Measurements from ENCODE around the gene ALDH9A1. TPM values are rescaled to one million over a fixed set of nuclear protein-coding genes. Genes with fewer than 3 reads are reported as not detected.

Gene ALDH9A1
- total and polyA plus RNA-seq, 2 donors (not counting 3 experiments of a cell fraction or from before 2014, with no cell fraction given): 25.5 to 47.4 TPM

DNA sequence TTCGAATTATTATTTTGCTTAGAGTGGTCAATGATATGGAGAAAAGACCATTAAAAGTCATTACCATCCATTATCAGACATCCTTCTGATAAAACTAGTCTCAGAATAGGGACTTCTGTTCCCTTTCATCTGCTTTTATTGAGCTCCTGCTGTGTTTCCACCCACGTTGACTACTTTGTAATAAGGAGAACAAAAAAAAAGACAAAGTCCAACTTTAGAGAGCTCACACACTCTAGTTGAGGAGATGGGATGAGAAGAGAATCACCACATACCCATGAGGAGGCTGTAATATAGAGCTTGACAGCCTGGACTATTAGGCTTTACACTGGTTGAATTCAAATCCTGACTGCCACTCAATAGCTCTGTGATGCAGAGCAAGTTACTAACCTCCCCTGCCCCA lies 27.8 kb upstream of the ALDH9A1 start:
- FAIRE-seq (no peak), DNase-seq (ENCODE audit: low read depth, low spot score) (no peak)
- H3K36me3 ChIP-seq (ENCODE audit: control insufficient read depth in 2 of 2, extremely low read depth in 1 of 2, insufficient read depth in 2 of 2, low read length in 2 of 2): peaks cover 0 to 2% of the 10 kb centered on the region in 2 experiments
- no peaks in the 10 kb centered on the region for H4K20me1 ChIP-seq (replicated peaks; ENCODE audit: control insufficient read depth, extremely low read depth, insufficient read depth, low read length)
- H3K79me2 ChIP-seq (ENCODE audit: control insufficient read depth, insufficient read depth, low read length): no peaks in the 10 kb centered on the region
- intact Hi-C loops (cut with micrococcal nuclease) (no loop called here), dilution Hi-C loops (cut with MboI; ENCODE audit: extremely low pct_ligation_motif_present, low sequenced_read_pairs) (no loop called here)
- ChIA-PET POLR2A (no interaction called here), CTCF (no interaction called here)
- H3K27ac ChIP-seq (ENCODE audit: insufficient read depth, low read depth, low read length): no peak overlapping the region
- TF ChIP-seq, protein P1, sequence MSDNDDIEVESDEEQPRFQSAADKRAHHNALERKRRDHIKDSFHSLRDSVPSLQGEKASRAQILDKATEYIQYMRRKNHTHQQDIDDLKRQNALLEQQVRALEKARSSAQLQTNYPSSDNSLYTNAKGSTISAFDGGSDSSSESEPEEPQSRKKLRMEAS (IDR thresholded peaks at IDR 0.05; ENCODE audit: insufficient read depth, insufficient read length): no peak
- TF ChIP-seq JUN (IDR thresholded peaks at IDR 0.05; ENCODE audit: borderline replicate concordance, insufficient read depth, insufficient read length, low read depth) (no peak), POLR2AphosphoS5 (IDR thresholded peaks at IDR 0.05; ENCODE audit: insufficient read depth, low read depth, low read length) (no peak), FOS (IDR thresholded peaks at IDR 0.05; ENCODE audit: borderline replicate concordance, insufficient read depth, low read length) (no peak), GATA2 (IDR thresholded peaks at IDR 0.05; ENCODE audit: insufficient read depth, insufficient read length, low read depth, low read length) (no peak), MYC (IDR thresholded peaks at IDR 0.05; ENCODE audit: low read depth, low read length) (no peak), EZH2 (IDR thresholded peaks at IDR 0.05; ENCODE audit: borderline replicate concordance, low read depth, low read length, severe bottlenecking) (no peak), POLR2A (IDR thresholded peaks at IDR 0.05; ENCODE audit: low read depth, low read length) (no peak)
- TF ChIP-seq, protein P2, sequence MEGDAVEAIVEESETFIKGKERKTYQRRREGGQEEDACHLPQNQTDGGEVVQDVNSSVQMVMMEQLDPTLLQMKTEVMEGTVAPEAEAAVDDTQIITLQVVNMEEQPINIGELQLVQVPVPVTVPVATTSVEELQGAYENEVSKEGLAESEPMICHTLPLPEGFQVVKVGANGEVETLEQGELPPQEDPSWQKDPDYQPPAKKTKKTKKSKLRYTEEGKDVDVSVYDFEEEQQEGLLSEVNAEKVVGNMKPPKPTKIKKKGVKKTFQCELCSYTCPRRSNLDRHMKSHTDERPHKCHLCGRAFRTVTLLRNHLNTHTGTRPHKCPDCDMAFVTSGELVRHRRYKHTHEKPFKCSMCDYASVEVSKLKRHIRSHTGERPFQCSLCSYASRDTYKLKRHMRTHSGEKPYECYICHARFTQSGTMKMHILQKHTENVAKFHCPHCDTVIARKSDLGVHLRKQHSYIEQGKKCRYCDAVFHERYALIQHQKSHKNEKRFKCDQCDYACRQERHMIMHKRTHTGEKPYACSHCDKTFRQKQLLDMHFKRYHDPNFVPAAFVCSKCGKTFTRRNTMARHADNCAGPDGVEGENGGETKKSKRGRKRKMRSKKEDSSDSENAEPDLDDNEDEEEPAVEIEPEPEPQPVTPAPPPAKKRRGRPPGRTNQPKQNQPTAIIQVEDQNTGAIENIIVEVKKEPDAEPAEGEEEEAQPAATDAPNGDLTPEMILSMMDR (IDR thresholded peaks at IDR 0.05; ENCODE audit: extremely low read depth in 1 of 2, insufficient read depth in 1 of 2, low read depth in 1 of 2, low read length in 2 of 2): no peak
- no peak overlapping the region for H3K4me3 ChIP-seq (replicated peaks in 1 of 3; ENCODE audit: insufficient read depth in 1 of 3, low read depth in 1 of 3, low read length in 3 of 3)
- no peak overlapping the region for H3K4me2 ChIP-seq (ENCODE audit: insufficient read depth, low read length)
- no peaks in the 10 kb centered on the region for H3K9me1 ChIP-seq (replicated peaks; ENCODE audit: control insufficient read depth, extremely low read depth, insufficient read depth, low read length)
- no peak overlapping the region for H3K9ac ChIP-seq (replicated peaks; ENCODE audit: extremely low read depth, insufficient read depth, low read length)
- no peak overlapping the region for H2AFZ ChIP-seq (ENCODE audit: low read depth, low read length)
- BruUV-seq (replicated peaks): no TSS peak
- no peaks in the 10 kb centered on the region for H3K27me3 ChIP-seq (ENCODE audit: control insufficient read depth in 2 of 2, insufficient read depth in 2 of 2, low read length in 2 of 2)
- H3K4me1 ChIP-seq (ENCODE audit: control insufficient read depth, extremely low read depth, insufficient read depth, low read length): no peaks in the 10 kb centered on the region
- no peaks in the 10 kb centered on the region for H3K9me3 ChIP-seq (replicated peaks; ENCODE audit: control insufficient read depth, insufficient read depth, low read length)

Measured in endothelial cell of umbilical vein (primary cell).